ENCODE measurements around the gene LRRC57. TPM values are rescaled to one million over a fixed set of nuclear protein-coding genes. Genes with fewer than 3 reads are reported as not detected.
A peak's percentile ranks its signal among the peaks of the same experiment; 100 is the strongest.
"Not testable (repeated sequence)": the region's sequence is repeated elsewhere in the genome, so short reads cannot be mapped to it uniquely, and the experiment has no call there.

The LRRC57 gene
- total RNA-seq, 1 donor from 2014 or later: 19.0 TPM

- DNase-seq: no peak
Observed at GRCh38 chr15:42576776-42577175, 28.2 kb upstream of the LRRC57 start.

GRCh38 chr15:42576040-42576594 lies 27.5 kb upstream of the LRRC57 start:
- peaks cover 31% of the 10 kb centered on the region for H3K4me1 Mint-ChIP-seq
- H3K9me3 Mint-ChIP-seq: no peaks in the 10 kb centered on the region
- intact Hi-C loops (cut with micrococcal nuclease): loop anchor here (1.0 to 10.0 kb wide), 2 partner anchors 74 to 349 kb away; partner anchors contain the start of gene TTBK2
- H3K36me3 Mint-ChIP-seq (ENCODE audit: low read depth): peaks cover 8% of the 10 kb centered on the region
- H3K27me3 Mint-ChIP-seq: peaks cover 29% of the 10 kb centered on the region
- no peak for DNase-seq
- peak overlapping the region; percentile 93 for H3K4me3 Mint-ChIP-seq
- H3K27ac Mint-ChIP-seq: peak overlapping the region; percentile 82

More at GRCh38 chr15:42576776-42577175, 28.2 kb upstream of the LRRC57 start:
- Mint-ChIP-seq H3K4me3 (peak overlapping the region; percentile 93), H3K36me3 (ENCODE audit: low read depth) (peaks cover 7% of the 10 kb centered on the region), H3K27me3 (peaks cover 29% of the 10 kb centered on the region), H3K9me3 (no peaks in the 10 kb centered on the region), H3K27ac (no peak overlapping the region), H3K4me1 (peaks cover 35% of the 10 kb centered on the region)
- intact Hi-C loops (cut with micrococcal nuclease): loop anchor here (1.0 to 10.0 kb wide), 2 partner anchors 74 to 348 kb away; partner anchors contain the start of gene TTBK2

GRCh38 chr15:42575188-42576039 lies 26.8 kb upstream of the LRRC57 start, which contains the start of gene STARD9:
Gene STARD9, plus strand, starts transcription at chr15:42575606. Its CDS starts 110 bp downstream, at chr15:42575716.
- intact Hi-C loops (cut with micrococcal nuclease): loop anchor here (1.0 to 10.0 kb wide), 4 partner anchors 27 to 349 kb away; partner anchors contain the start of genes HAUS2, LRRC57 and TTBK2
- H3K9me3 Mint-ChIP-seq: no peaks in the 10 kb centered on the region
- H3K4me1 Mint-ChIP-seq: peaks cover 26% of the 10 kb centered on the region
- peaks cover 25% of the 10 kb centered on the region for H3K27me3 Mint-ChIP-seq
- peaks cover 8% of the 10 kb centered on the region for H3K36me3 Mint-ChIP-seq (ENCODE audit: low read depth)
- H3K27ac Mint-ChIP-seq: peak within 1 kb of the TSS; percentile 82
- peak within 1 kb of the TSS; percentile 93 for H3K4me3 Mint-ChIP-seq
- DNase-seq: peak; percentile 99

- no peak for DNase-seq
- H3K27ac Mint-ChIP-seq: no peak overlapping the region
- intact Hi-C loops (cut with micrococcal nuclease): no loop called here
- H3K27me3 Mint-ChIP-seq: no peaks in the 10 kb centered on the region
- H3K4me3 Mint-ChIP-seq: no peak overlapping the region
- peaks cover 36% of the 10 kb centered on the region for H3K36me3 Mint-ChIP-seq (ENCODE audit: low read depth)
- H3K9me3 Mint-ChIP-seq: no peaks in the 10 kb centered on the region
- H3K4me1 Mint-ChIP-seq: peaks cover 5% of the 10 kb centered on the region
Observed at GRCh38 chr15:42558739-42559138, 10.1 kb upstream of the LRRC57 start.

GRCh38 chr15:42556550-42557207 lies 8.1 kb upstream of the LRRC57 start:
- H3K9me3 Mint-ChIP-seq; H3K4me3 Mint-ChIP-seq; H3K27me3 Mint-ChIP-seq; intact Hi-C loops (cut with micrococcal nuclease); DNase-seq; H3K27ac Mint-ChIP-seq: not testable (repeated sequence)
- H3K4me1 Mint-ChIP-seq: peaks cover 13% of the 10 kb centered on the region
- H3K36me3 Mint-ChIP-seq (ENCODE audit: low read depth): peaks cover 32% of the 10 kb centered on the region

GRCh38 chr15:42553554-42553953 lies 5.0 kb upstream of the LRRC57 start:
- peaks cover 26% of the 10 kb centered on the region for H3K4me1 Mint-ChIP-seq
- H3K9me3 Mint-ChIP-seq: no peaks in the 10 kb centered on the region
- H3K36me3 Mint-ChIP-seq (ENCODE audit: low read depth): peaks cover 18% of the 10 kb centered on the region
- DNase-seq: no peak
- no peaks in the 10 kb centered on the region for H3K27me3 Mint-ChIP-seq
- H3K4me3 Mint-ChIP-seq: no peak overlapping the region
- intact Hi-C loops (cut with micrococcal nuclease): no loop called here
- no peak overlapping the region for H3K27ac Mint-ChIP-seq

- Mint-ChIP-seq H3K9me3 (no peaks in the 10 kb centered on the region), H3K4me1 (peaks cover 50% of the 10 kb centered on the region), H3K4me3 (peak overlapping the region; percentile 96), H3K36me3 (ENCODE audit: low read depth) (peaks cover 25% of the 10 kb centered on the region), H3K27ac (peak overlapping the region; percentile 13), H3K27me3 (no peaks in the 10 kb centered on the region)
- DNase-seq: no peak
- intact Hi-C loops (cut with micrococcal nuclease): loop anchor here (1.0 to 5.0 kb wide), 2 partner anchors 59 to 578 kb away; partner anchors contain the start of genes EHD4 and ZNF106
Observed at GRCh38 chr15:42549741-42550392, 1.3 kb upstream of the LRRC57 start.

- Mint-ChIP-seq H3K4me3 (peak overlapping the region; percentile 96), H3K4me1 (peaks cover 50% of the 10 kb centered on the region), H3K9me3 (no peaks in the 10 kb centered on the region), H3K27ac (peak overlapping the region; percentile 95), H3K27me3 (no peaks in the 10 kb centered on the region), H3K36me3 (ENCODE audit: low read depth) (peaks cover 23% of the 10 kb centered on the region)
- DNase-seq: no peak
- intact Hi-C loops (cut with micrococcal nuclease): loop anchor here (1.0 to 5.0 kb wide), 2 partner anchors 58 to 577 kb away; partner anchors contain the start of genes EHD4 and ZNF106
Observed at GRCh38 chr15:42549032-42549491, 469 bp upstream of the LRRC57 start.

GRCh38 chr15:42547918-42548248 lies 710 bp downstream of the LRRC57 start:
- Mint-ChIP-seq H3K27ac (peak overlapping the region; percentile 95), H3K9me3 (no peaks in the 10 kb centered on the region), H3K4me3 (peak overlapping the region; percentile 96), H3K27me3 (no peaks in the 10 kb centered on the region), H3K4me1 (peaks cover 44% of the 10 kb centered on the region), H3K36me3 (ENCODE audit: low read depth) (peaks cover 28% of the 10 kb centered on the region)
- DNase-seq: no peak
- intact Hi-C loops (cut with micrococcal nuclease): loop anchor here (1.0 to 5.0 kb wide), 3 partner anchors 27 to 576 kb away; partner anchors contain the start of genes EHD4 and STARD9

- peak overlapping the region; percentile 39 for H3K27ac Mint-ChIP-seq
- DNase-seq: no peak
- peaks cover 36% of the 10 kb centered on the region for H3K36me3 Mint-ChIP-seq (ENCODE audit: low read depth)
- intact Hi-C loops (cut with micrococcal nuclease): loop anchor here (5.0 kb wide), 1 partner anchor 573 kb away; the partner anchor contains the start of gene EHD4
- peak overlapping the region; percentile 25 for H3K4me3 Mint-ChIP-seq
- H3K4me1 Mint-ChIP-seq: peaks cover 32% of the 10 kb centered on the region
- H3K9me3 Mint-ChIP-seq: no peaks in the 10 kb centered on the region
- H3K27me3 Mint-ChIP-seq: no peaks in the 10 kb centered on the region
Observed at GRCh38 chr15:42544853-42545629, 3.6 kb downstream of the LRRC57 start.

- Mint-ChIP-seq H3K36me3 (ENCODE audit: low read depth) (peaks cover 44% of the 10 kb centered on the region), H3K4me3 (no peak overlapping the region), H3K27ac (no peak overlapping the region), H3K9me3 (no peaks in the 10 kb centered on the region), H3K27me3 (no peaks in the 10 kb centered on the region), H3K4me1 (peaks cover 2% of the 10 kb centered on the region)
- intact Hi-C loops (cut with micrococcal nuclease): no loop called here
- DNase-seq: no peak
Observed at GRCh38 chr15:42533246-42533645, 15.3 kb downstream of the LRRC57 start.

- intact Hi-C loops (cut with micrococcal nuclease): no loop called here
- Mint-ChIP-seq H3K9me3 (no peaks in the 10 kb centered on the region), H3K36me3 (ENCODE audit: low read depth) (peaks cover 29% of the 10 kb centered on the region)
Observed at GRCh38 chr15:42528970-42529369, 19.6 kb downstream of the LRRC57 start.

More at GRCh38 chr15:42528970-42529369, 19.6 kb downstream of the LRRC57 start:
- DNase-seq: no peak
- H3K4me1 Mint-ChIP-seq: no peaks in the 10 kb centered on the region
- H3K4me3 Mint-ChIP-seq: no peak overlapping the region
- H3K27ac Mint-ChIP-seq: no peak overlapping the region
- no peaks in the 10 kb centered on the region for H3K27me3 Mint-ChIP-seq

All from activated CD4-positive, alpha-beta T cell treated with anti-CD3 and anti-CD28 coated beads, Interleukin-2, amount 10 ng/mL, durations not matched to agents 24 days and 14 days (primary cell).